Activated CD8-positive, alpha-beta memory T cell treated with anti-CD3 and anti-CD28 coated beads, Interleukin-2, amount 50 U/mL, for 1 hour (primary cell): ENCODE measurements around the gene INPP5B.
A peak's percentile ranks its signal among the peaks of the same experiment; 100 is the strongest.
"Not testable (repeated sequence)": the region's sequence is repeated elsewhere in the genome, so short reads cannot be mapped to it uniquely, and the experiment has no call there.

ENCODE experiments used
- DNase-seq: peaks from one replicate; pipeline ENCODE4 v3.0.0-alpha.2; 2020; ENCODE audit errors: extremely low read depth

Gene INPP5B

GRCh38 chr1:37946703-37947360, at the start of gene INPP5B:
Gene INPP5B, minus strand, starts transcription at chr1:37947053. Its CDS starts 745 bp downstream, at chr1:37946308.
- peak; percentile 35 for DNase-seq

- no peak for DNase-seq
Measured at GRCh38 chr1:37995751-37996345, 49.0 kb upstream of the INPP5B start.

- DNase-seq = no peak
Measured at GRCh38 chr1:37994886-37995566, 48.2 kb upstream of the INPP5B start.

GRCh38 chr1:37989361-37989930, 42.6 kb upstream of the INPP5B start:
- DNase-seq = no peak

GRCh38 chr1:37987679-37988078, 40.8 kb upstream of the INPP5B start:
- no peak for DNase-seq

GRCh38 chr1:37983546-37983945, 36.7 kb upstream of the INPP5B start:
- no peak for DNase-seq

GRCh38 chr1:37978541-37978940, 31.7 kb upstream of the INPP5B start:
- no peak for DNase-seq

- not testable (repeated sequence) for DNase-seq
Measured at GRCh38 chr1:37975083-37975482, 28.2 kb upstream of the INPP5B start.

- no peak for DNase-seq
Measured at GRCh38 chr1:37974567-37974966, 27.7 kb upstream of the INPP5B start.

GRCh38 chr1:37973684-37974083, 26.8 kb upstream of the INPP5B start:
- not testable (repeated sequence) for DNase-seq

- no peak for DNase-seq
Measured at GRCh38 chr1:37965301-37965700, 18.4 kb upstream of the INPP5B start.

GRCh38 chr1:37964106-37964505, 17.3 kb upstream of the INPP5B start:
- not testable (repeated sequence) for DNase-seq

GRCh38 chr1:37958690-37959089, 11.8 kb upstream of the INPP5B start:
- no peak for DNase-seq

- DNase-seq = no peak
Measured at GRCh38 chr1:37955685-37956084, 8.8 kb upstream of the INPP5B start.

GRCh38 chr1:37954316-37954971, 7.6 kb upstream of the INPP5B start:
- DNase-seq = no peak

- no peak for DNase-seq
Measured at GRCh38 chr1:37952738-37953137, 5.9 kb upstream of the INPP5B start.

GRCh38 chr1:37951783-37952624, 5.2 kb upstream of the INPP5B start:
- DNase-seq = no peak

- no peak for DNase-seq
Measured at GRCh38 chr1:37951041-37951782, 4.4 kb upstream of the INPP5B start.

GRCh38 chr1:37949524-37950152, 2.8 kb upstream of the INPP5B start:
- no peak for DNase-seq

GRCh38 chr1:37948841-37949240, 2.0 kb upstream of the INPP5B start:
- DNase-seq = no peak
